Measurements from ENCODE around the gene ZCCHC7. TPM values are rescaled to one million over a fixed set of nuclear protein-coding genes. Genes with fewer than 3 reads are reported as not detected.

The ZCCHC7 gene
- polyA plus RNA-seq, 1 donor from 2014 or later, result 10.9 TPM

- no peaks in the 10 kb centered on the region for H3K79me2 ChIP-seq (replicated peaks; ENCODE audit: insufficient read depth, low read length)
- H3K4me3 ChIP-seq (ENCODE audit: low read length), result no peak overlapping the region
- H3K36me3 ChIP-seq (ENCODE audit: insufficient read depth, low read length), result no peaks in the 10 kb centered on the region
- no peaks in the 10 kb centered on the region for H3F3A ChIP-seq (ENCODE audit: insufficient read depth, low read length, poor library complexity, severe bottlenecking)
- no peak overlapping the region for H3K27ac ChIP-seq (ENCODE audit: low read length)
- no peaks in the 10 kb centered on the region for H4K20me1 ChIP-seq (ENCODE audit: insufficient read depth)
- TF ChIP-seq SMC3 (conservative IDR thresholded peaks at IDR 0.05; ENCODE audit: poor library complexity) (no peak), RAD21 (conservative IDR thresholded peaks at IDR 0.05) (no peak), TAF1 (IDR thresholded peaks at IDR 0.05; ENCODE audit: low read depth) (no peak), EP300 (conservative IDR thresholded peaks at IDR 0.05; ENCODE audit: poor library complexity, severe bottlenecking) (no peak), EZH2 (IDR thresholded peaks at IDR 0.05; ENCODE audit: borderline replicate concordance, insufficient read depth, low read length, poor library complexity, severe bottlenecking) (no peak), POLR2AphosphoS5 (IDR thresholded peaks at IDR 0.05) (no peak), MXI1 (conservative IDR thresholded peaks at IDR 0.05; ENCODE audit: poor library complexity, severe bottlenecking) (no peak), REST (IDR thresholded peaks at IDR 0.05; ENCODE audit: borderline replicate concordance) (no peak)
- TF ChIP-seq, protein P1, sequence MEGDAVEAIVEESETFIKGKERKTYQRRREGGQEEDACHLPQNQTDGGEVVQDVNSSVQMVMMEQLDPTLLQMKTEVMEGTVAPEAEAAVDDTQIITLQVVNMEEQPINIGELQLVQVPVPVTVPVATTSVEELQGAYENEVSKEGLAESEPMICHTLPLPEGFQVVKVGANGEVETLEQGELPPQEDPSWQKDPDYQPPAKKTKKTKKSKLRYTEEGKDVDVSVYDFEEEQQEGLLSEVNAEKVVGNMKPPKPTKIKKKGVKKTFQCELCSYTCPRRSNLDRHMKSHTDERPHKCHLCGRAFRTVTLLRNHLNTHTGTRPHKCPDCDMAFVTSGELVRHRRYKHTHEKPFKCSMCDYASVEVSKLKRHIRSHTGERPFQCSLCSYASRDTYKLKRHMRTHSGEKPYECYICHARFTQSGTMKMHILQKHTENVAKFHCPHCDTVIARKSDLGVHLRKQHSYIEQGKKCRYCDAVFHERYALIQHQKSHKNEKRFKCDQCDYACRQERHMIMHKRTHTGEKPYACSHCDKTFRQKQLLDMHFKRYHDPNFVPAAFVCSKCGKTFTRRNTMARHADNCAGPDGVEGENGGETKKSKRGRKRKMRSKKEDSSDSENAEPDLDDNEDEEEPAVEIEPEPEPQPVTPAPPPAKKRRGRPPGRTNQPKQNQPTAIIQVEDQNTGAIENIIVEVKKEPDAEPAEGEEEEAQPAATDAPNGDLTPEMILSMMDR (IDR thresholded peaks at IDR 0.05; ENCODE audit: poor library complexity, severe bottlenecking), result no peak
- no peaks in the 10 kb centered on the region for H3K27me3 ChIP-seq (ENCODE audit: insufficient read depth, low read depth, low read length)
- no peaks in the 10 kb centered on the region for H3K9me2 ChIP-seq (ENCODE audit: insufficient read depth, low read length)
- no peak overlapping the region for H3K9ac ChIP-seq (ENCODE audit: low read length)
- H2AFZ ChIP-seq (ENCODE audit: low read depth, low read length), result no peak overlapping the region
- H3K9me3 ChIP-seq (ENCODE audit: low read length), result no peaks in the 10 kb centered on the region
- H3K4me2 ChIP-seq (ENCODE audit: low read length), result no peak overlapping the region
These were observed 249.9 kb downstream of the ZCCHC7 start for GRCh38 chr9:37370282-37370681.

DNA sequence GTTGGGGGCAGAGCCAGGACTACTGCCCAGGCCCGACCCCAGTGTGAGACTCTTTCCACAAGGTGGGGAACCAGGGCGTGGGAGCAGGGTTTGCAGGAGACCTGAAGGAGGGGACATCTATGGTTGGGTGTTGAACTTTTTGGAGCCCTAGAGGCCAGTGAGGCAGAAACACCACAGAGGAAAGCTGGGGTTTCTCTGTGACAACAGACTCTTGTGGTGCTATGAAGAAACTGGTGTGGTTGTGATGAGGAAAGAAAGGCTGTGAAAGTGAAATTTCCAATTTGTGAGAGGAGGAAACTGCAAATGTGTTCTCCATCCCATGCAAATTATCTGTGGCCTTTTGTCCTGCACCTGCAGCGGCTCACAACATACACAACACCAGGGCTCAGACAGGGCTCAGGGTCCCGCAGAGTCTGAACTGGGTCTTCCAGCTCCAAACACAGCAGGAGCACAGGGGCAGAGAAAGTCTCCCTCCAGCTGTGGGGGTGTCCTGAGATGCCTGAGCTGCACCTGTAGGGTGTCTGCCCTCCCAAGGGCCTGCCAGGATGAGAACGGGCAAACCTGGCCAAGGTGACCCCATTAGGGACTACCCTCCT, 250.7 kb downstream of the ZCCHC7 start:
- H3K36me3 ChIP-seq (ENCODE audit: insufficient read depth, low read length), result no peaks in the 10 kb centered on the region
- no peaks in the 10 kb centered on the region for H3K9me2 ChIP-seq (ENCODE audit: insufficient read depth, low read length)
- H3K9ac ChIP-seq (ENCODE audit: low read length), result no peak overlapping the region
- H3F3A ChIP-seq (ENCODE audit: insufficient read depth, low read length, poor library complexity, severe bottlenecking), result no peaks in the 10 kb centered on the region
- H3K27me3 ChIP-seq (ENCODE audit: insufficient read depth, low read depth, low read length), result no peaks in the 10 kb centered on the region
- no peak overlapping the region for H3K27ac ChIP-seq (ENCODE audit: low read length)
- H3K9me3 ChIP-seq (ENCODE audit: low read length), result no peaks in the 10 kb centered on the region
- H4K20me1 ChIP-seq (ENCODE audit: insufficient read depth), result no peaks in the 10 kb centered on the region
- H3K4me2 ChIP-seq (ENCODE audit: low read length), result no peak overlapping the region
- TF ChIP-seq REST (IDR thresholded peaks at IDR 0.05; ENCODE audit: borderline replicate concordance) (no peak), EZH2 (IDR thresholded peaks at IDR 0.05; ENCODE audit: borderline replicate concordance, insufficient read depth, low read length, poor library complexity, severe bottlenecking) (no peak), POLR2AphosphoS5 (IDR thresholded peaks at IDR 0.05) (no peak), EP300 (conservative IDR thresholded peaks at IDR 0.05; ENCODE audit: poor library complexity, severe bottlenecking) (no peak), MXI1 (conservative IDR thresholded peaks at IDR 0.05; ENCODE audit: poor library complexity, severe bottlenecking) (no peak), SMC3 (conservative IDR thresholded peaks at IDR 0.05; ENCODE audit: poor library complexity) (no peak), TAF1 (IDR thresholded peaks at IDR 0.05; ENCODE audit: low read depth) (no peak), RAD21 (conservative IDR thresholded peaks at IDR 0.05) (no peak)
- TF ChIP-seq, protein P1 (IDR thresholded peaks at IDR 0.05; ENCODE audit: poor library complexity, severe bottlenecking), result no peak
- no peak overlapping the region for H3K4me3 ChIP-seq (ENCODE audit: low read length)
- H2AFZ ChIP-seq (ENCODE audit: low read depth, low read length), result no peak overlapping the region
- no peaks in the 10 kb centered on the region for H3K79me2 ChIP-seq (replicated peaks; ENCODE audit: insufficient read depth, low read length)

Data from neural cell (in vitro differentiated cells).